Prostate gland (tissue), 2 donors: Measurements from ENCODE around the gene CFAP43. TPM values are rescaled to one million over a fixed set of nuclear protein-coding genes. Genes with fewer than 3 reads are reported as not detected.
"Not testable (repeated sequence)": the region's sequence is repeated elsewhere in the genome, so short reads cannot be mapped to it uniquely, and the experiment has no call there.

Experiments used
- DNase-seq: peaks from one replicate; pipeline ENCODE4 v3.0.0-alpha.2; 2019; ENCODE audit warnings: low spot score
- H3K27ac ChIP-seq, 2 donors: fragments of 200-600 bp; sonication (generic); 2 replicates each; pipeline ENCODE4 v1.5.1; 2017 to 2019
- H3K27me3 ChIP-seq: fragments of 200-600 bp; sonication (generic); replicated peaks from 2 replicates; pipeline ENCODE4 v1.5.1; 2019; ENCODE audit not compliant: insufficient read depth
- H3K36me3 ChIP-seq, 2 donors: fragments of 200-600 bp; sonication (generic); 1 replicate in 1 of 2; 2 replicates in 1 of 2; pipeline versions ENCODE4 v1.5.1 to v1.8.1; 2017 to 2019
- H3K4me1 ChIP-seq: fragments of 200-600 bp; sonication (generic); replicated peaks from 2 replicates; pipeline ENCODE4 v1.5.1; 2019
- H3K4me3 ChIP-seq, 2 donors: fragments of 200-600 bp; sonication (generic); 2 replicates each; pipeline ENCODE4 v1.5.1; 2017 to 2019
- H3K9me3 ChIP-seq: fragments of 200-600 bp; sonication (generic); 2 replicates; pipeline ENCODE4 v1.5.1; 2017
- CTCF ChIP-seq, 4 experiments: fragments of 200-600 bp in 2 of 4; fragments of 450-650 bp in 2 of 4; sonication (generic) in 2 of 4; IDR thresholded peaks; 1 replicate in 3 of 4; 2 replicates in 1 of 4; pipeline ENCODE4 v1.5.1; 2016 to 2019; ENCODE audit warnings: antibody characterized with exemption in 4 of 4, mild to moderate bottlenecking in 2 of 4, moderate library complexity in 2 of 4
- POLR2A ChIP-seq: fragments of 450-650 bp; IDR thresholded peaks from one replicate; pipeline ENCODE4 v1.6.1; 2016; ENCODE audit warnings: antibody characterized with exemption, mild to moderate bottlenecking
- POLR2AphosphoS5 ChIP-seq: sonication (generic); formaldehyde crosslinking; IDR thresholded peaks from one replicate; pipeline ENCODE4 v1.6.1; 2017; ENCODE audit warnings: antibody characterized with exemption
- WGBS: methylation state at CpG from one replicate; pipeline ENCODE4 v1.1.5; 2018; 5-methylcytosine and 5-hydroxymethylcytosine counted together
- intact Hi-C: fragments of 100-400 bp; cut with DNase I; formaldehyde crosslinking; loops from one replicate; pipeline ENCODE4 v1.14.2; 2022
- total RNA-seq, 2 donors: library from RNA; depleted of rRNA; stranded (reverse); fragments of >200 nt; gene quantifications; one replicate each; pipeline ENCODE4 v1.1.0, GENCODE V29; 2016

The CFAP43 gene
- total RNA-seq, 2 donors from 2014 or later, result 2.4 to 6.9 TPM

GRCh38 chr10:104247513-104248146, 15.5 kb upstream of the CFAP43 start:
- no peak for DNase-seq
- Histone ChIP-seq H3K27ac (no peak overlapping the region), H3K36me3 (no peaks in the 10 kb centered on the region), H3K4me1 (no peaks in the 10 kb centered on the region), H3K27me3 (no peaks in the 10 kb centered on the region), H3K4me3 (no peak overlapping the region), H3K9me3 (no peaks in the 10 kb centered on the region)
- 54% methylated on average over 3 of the region's 3 CpGs for WGBS
- TF ChIP-seq CTCF (IDR thresholded peaks at IDR 0.05) (no peak), POLR2AphosphoS5 (no peak), POLR2A (no peak)
- intact Hi-C loops, result no loop called here

- WGBS, result 80% methylated on average over 2 of the region's 2 CpGs
- H3K9me3 ChIP-seq, result no peaks in the 10 kb centered on the region
- H3K36me3 ChIP-seq, result no peaks in the 10 kb centered on the region
- H3K27me3 ChIP-seq, result no peaks in the 10 kb centered on the region
- H3K4me3 ChIP-seq, result no peak overlapping the region
- no peaks in the 10 kb centered on the region for H3K4me1 ChIP-seq
- DNase-seq, result no peak
- intact Hi-C loops, result no loop called here
- no peak overlapping the region for H3K27ac ChIP-seq
- no peak for TF ChIP-seq CTCF (IDR thresholded peaks at IDR 0.05)
- no peak for TF ChIP-seq POLR2AphosphoS5
- TF ChIP-seq POLR2A, result no peak
Measured at GRCh38 chr10:104246976-104247375, 14.8 kb upstream of the CFAP43 start.

- intact Hi-C loops, result no loop called here
- Histone ChIP-seq H3K27me3 (no peaks in the 10 kb centered on the region), H3K4me3 (no peak overlapping the region), H3K36me3 (no peaks in the 10 kb centered on the region), H3K9me3 (no peaks in the 10 kb centered on the region), H3K27ac (no peak overlapping the region), H3K4me1 (no peaks in the 10 kb centered on the region)
- no peak for DNase-seq
- TF ChIP-seq POLR2AphosphoS5, result no peak
- TF ChIP-seq CTCF (IDR thresholded peaks at IDR 0.05), result no peak
- TF ChIP-seq POLR2A, result no peak
- WGBS, result 95% methylated on average over 34 of the region's 34 CpGs
Measured at GRCh38 chr10:104245066-104245632, 13.0 kb upstream of the CFAP43 start.

- Histone ChIP-seq H3K27ac (no peak overlapping the region), H3K4me1 (no peaks in the 10 kb centered on the region), H3K9me3 (no peaks in the 10 kb centered on the region), H3K27me3 (no peaks in the 10 kb centered on the region), H3K4me3 (no peak overlapping the region), H3K36me3 (no peaks in the 10 kb centered on the region)
- TF ChIP-seq CTCF (IDR thresholded peaks at IDR 0.05) (no peak), POLR2A (no peak), POLR2AphosphoS5 (no peak)
- intact Hi-C loops, result no loop called here
- DNase-seq, result no peak
- WGBS, result 44% methylated on average over 5 of the region's 5 CpGs
Measured at GRCh38 chr10:104243512-104243911, 11.3 kb upstream of the CFAP43 start.

GRCh38 chr10:104243009-104243408, 10.8 kb upstream of the CFAP43 start:
- H3K36me3 ChIP-seq, H3K4me3 ChIP-seq, intact Hi-C loops, H3K27ac ChIP-seq, H3K9me3 ChIP-seq, H3K4me1 ChIP-seq, H3K27me3 ChIP-seq, DNase-seq: not testable (repeated sequence)
- 80% methylated on average over 3 of the region's 3 CpGs for WGBS
